ENCODE results near the gene UCK2.

DNA sequence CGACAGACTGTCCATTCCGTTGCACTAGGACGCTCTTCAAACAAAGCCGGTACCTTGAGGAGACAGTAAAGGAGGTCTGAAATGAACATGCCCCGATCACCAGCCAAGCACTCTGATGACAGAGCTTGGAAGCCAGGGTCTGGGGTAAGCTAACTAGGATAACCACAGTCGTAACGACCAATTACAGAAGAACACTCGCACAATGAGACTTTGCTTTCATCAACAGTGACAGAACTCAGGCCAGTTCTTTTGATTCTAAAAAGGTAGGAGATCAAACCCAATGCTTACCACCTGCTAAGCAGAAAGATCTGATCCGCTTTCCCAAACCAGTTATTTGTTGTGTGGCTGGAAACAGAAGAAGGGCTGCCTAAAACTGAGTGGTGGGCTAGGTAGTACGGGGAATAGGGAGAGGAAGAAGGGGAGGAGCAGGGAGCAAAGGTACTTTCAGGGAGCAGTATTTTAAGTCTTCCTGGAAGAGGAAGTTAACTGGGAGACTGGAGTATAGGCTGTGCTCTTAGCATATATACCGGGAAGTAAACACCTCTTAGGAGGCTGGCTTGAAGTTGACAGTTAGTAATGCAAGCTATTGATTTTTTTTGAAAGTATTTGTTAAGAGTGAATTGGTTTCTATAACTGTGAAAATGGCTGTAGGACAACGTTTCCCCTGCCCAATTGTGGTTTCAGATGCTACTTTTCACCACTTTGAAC, 38.4 kb downstream of the UCK2 start:
- TF ChIP-seq, protein P1, sequence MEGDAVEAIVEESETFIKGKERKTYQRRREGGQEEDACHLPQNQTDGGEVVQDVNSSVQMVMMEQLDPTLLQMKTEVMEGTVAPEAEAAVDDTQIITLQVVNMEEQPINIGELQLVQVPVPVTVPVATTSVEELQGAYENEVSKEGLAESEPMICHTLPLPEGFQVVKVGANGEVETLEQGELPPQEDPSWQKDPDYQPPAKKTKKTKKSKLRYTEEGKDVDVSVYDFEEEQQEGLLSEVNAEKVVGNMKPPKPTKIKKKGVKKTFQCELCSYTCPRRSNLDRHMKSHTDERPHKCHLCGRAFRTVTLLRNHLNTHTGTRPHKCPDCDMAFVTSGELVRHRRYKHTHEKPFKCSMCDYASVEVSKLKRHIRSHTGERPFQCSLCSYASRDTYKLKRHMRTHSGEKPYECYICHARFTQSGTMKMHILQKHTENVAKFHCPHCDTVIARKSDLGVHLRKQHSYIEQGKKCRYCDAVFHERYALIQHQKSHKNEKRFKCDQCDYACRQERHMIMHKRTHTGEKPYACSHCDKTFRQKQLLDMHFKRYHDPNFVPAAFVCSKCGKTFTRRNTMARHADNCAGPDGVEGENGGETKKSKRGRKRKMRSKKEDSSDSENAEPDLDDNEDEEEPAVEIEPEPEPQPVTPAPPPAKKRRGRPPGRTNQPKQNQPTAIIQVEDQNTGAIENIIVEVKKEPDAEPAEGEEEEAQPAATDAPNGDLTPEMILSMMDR (IDR thresholded peaks at IDR 0.05; ENCODE audit: low read depth, low read length, poor library complexity, severe bottlenecking), result no peak
- no peak for TF ChIP-seq EZH2phosphoT487 (IDR thresholded peaks at IDR 0.05; ENCODE audit: borderline replicate concordance, low read length)
